Kidney (tissue), 14 donors: ENCODE data around the gene PSMC4. TPM values are rescaled to one million over a fixed set of nuclear protein-coding genes. Genes with fewer than 3 reads are reported as not detected.
"Not testable (repeated sequence)": the region's sequence is repeated elsewhere in the genome, so short reads cannot be mapped to it uniquely, and the experiment has no call there.

Experiments used
- DNase-seq, 5 donors: peaks; one replicate each; pipeline ENCODE4 v3.0.0-alpha.2; 2013 to 2020
- FAIRE-seq: peaks from 2 replicates; lab custom pipeline; 2012; peaks lifted over from hg19 to GRCh38; lab: Jason Lieb, UNC
- H3K27ac ChIP-seq, 2 donors: one replicate each; pipeline ENCODE4 v1.7.0; 2013; ENCODE audit warnings: low read depth in 2 of 2, low read length in 2 of 2, inconsistent platforms in 1 of 2
- H3K27me3 ChIP-seq: one replicate; pipeline ENCODE4 v1.7.1; 2013; ENCODE audit warnings: low read length, inconsistent platforms; ENCODE audit not compliant: control insufficient read depth, insufficient read depth
- H3K36me3 ChIP-seq, 3 donors: one replicate each; pipeline versions ENCODE4 v1.7.0 to v1.7.1; 2013; ENCODE audit warnings: low read length in 3 of 3, control low read depth in 1 of 3, inconsistent platforms in 1 of 3; ENCODE audit not compliant: insufficient read depth in 3 of 3, control insufficient read depth in 2 of 3
- H3K4me1 ChIP-seq, 3 donors: one replicate each; pipeline versions ENCODE4 v1.7.0 to v1.7.1; 2013; ENCODE audit warnings: low read length in 3 of 3, inconsistent platforms in 1 of 3, low read depth in 1 of 3; ENCODE audit not compliant: control insufficient read depth in 2 of 3, insufficient read depth in 2 of 3
- H3K4me3 ChIP-seq, 3 donors: one replicate each; pipeline versions ENCODE4 v1.7.0 to v1.8.1; 2013; ENCODE audit warnings: low read length in 3 of 3, control low read depth in 1 of 3, inconsistent platforms in 1 of 3
- H3K9ac ChIP-seq, 3 donors: one replicate each; pipeline versions ENCODE4 v1.7.0 to v1.7.1; 2013; ENCODE audit warnings: low read length in 3 of 3, control low read depth in 1 of 3, inconsistent platforms in 1 of 3
- H3K9me3 ChIP-seq, 3 donors: one replicate each; pipeline versions ENCODE4 v1.7.0 to v1.7.1; 2013; ENCODE audit warnings: low read length in 3 of 3, control low read depth in 1 of 3, inconsistent platforms in 1 of 3; ENCODE audit not compliant: control insufficient read depth in 2 of 3, insufficient read depth in 1 of 3
- CTCF ChIP-seq: IDR thresholded peaks from 3 replicates; pipeline ENCODE4 v1.5.1; 2012; ENCODE audit warnings: mild to moderate bottlenecking, moderate library complexity, borderline replicate concordance; ENCODE audit not compliant: insufficient read depth; ENCODE audit errors: extremely low read depth
- intact Hi-C: fragments of 100-400 bp; cut with DNase I; formaldehyde crosslinking; loops from one replicate; pipeline ENCODE4 v1.11.1; 2022
- polyA plus RNA-seq: library from polyadenylated mRNA; stranded (reverse); fragments of 350-450 nt; fragmentation: Illumina TruSeq; extraction: RNeasy Lipid Tissue Mini Kit (QIAGEN cat#74804); gene quantifications from one replicate; pipeline ENCODE4 v1.2.3, GENCODE V29; 2014; ENCODE audit warnings: low read depth, low replicate concordance; ENCODE audit not compliant: insufficient read depth
- total RNA-seq: library from RNA; stranded (reverse); fragmentation: NEBNext Ultra II Directional; extraction: Animal tissue kit (Norgen Biotek cat#: 25700); gene quantifications from one replicate; pipeline ENCODE4 v1.2.1, GENCODE V29; 2021
- donor health status: control.
- donor health status: control.
- donor health status: control.
- donor health status: control.
- donor health status: control.
- donor health status: DM: yes; HTN: yes; CAD: no.
- donor health status: Normal renal cell carcinoma (clear cell type).

PSMC4 gene
- total and polyA plus RNA-seq, 2 donors from 2014 or later: 84.7 to 113 TPM

DNA sequence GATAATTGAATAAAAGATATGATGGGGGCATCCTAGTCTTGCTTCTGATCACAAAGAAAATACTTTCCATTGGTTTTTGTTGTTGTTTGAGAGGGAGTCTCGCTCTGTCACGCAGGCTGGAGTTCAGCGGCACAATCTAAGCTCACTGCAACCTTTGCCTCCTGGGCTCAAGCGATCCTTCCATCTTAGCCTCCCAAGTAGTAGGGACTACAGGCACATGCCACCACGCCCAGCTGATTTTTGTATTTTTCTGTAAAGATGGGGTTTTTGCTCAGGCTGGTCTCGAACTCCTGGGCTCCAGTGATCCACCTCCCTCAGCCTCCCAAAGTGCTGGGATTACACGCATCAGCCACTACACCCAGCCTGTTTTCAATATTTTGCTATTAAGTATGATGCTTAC lies 17.1 kb upstream of the PSMC4 start:
- no peaks in the 10 kb centered on the region for H3K9me3 ChIP-seq
- TF ChIP-seq CTCF: no peak
- H3K27me3 ChIP-seq: no peaks in the 10 kb centered on the region
- intact Hi-C loops: no loop called here
- no peak for FAIRE-seq
- no peak overlapping the region for H3K9ac ChIP-seq
- H3K4me1 ChIP-seq: no peaks in the 10 kb centered on the region
- no peak overlapping the region for H3K4me3 ChIP-seq
- no peak overlapping the region for H3K27ac ChIP-seq
- no peak for DNase-seq
- H3K36me3 ChIP-seq: no peaks in the 10 kb centered on the region

DNA sequence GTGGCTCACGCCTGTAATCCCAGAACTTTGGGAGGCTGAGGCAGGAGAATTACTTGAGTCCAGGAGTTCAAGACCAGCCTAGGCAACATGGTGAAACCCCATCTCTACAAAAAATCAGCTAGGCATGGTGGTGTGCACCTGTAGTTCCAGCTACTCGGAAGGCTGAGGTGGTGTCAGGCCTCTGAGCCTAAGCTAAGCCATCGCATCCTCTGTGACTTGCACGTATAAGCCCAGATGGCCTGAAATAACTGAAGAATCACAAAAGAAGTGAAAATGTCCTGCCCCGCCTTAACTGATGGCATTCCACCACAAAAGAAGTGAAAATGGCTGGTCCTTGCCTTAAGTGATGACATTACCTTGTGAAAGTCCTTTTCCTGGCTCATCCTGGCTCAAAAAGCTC lies 13.1 kb upstream of the PSMC4 start:
- intact Hi-C loops, H3K4me3 ChIP-seq, H3K9me3 ChIP-seq, DNase-seq, H3K27ac ChIP-seq, H3K9ac ChIP-seq, H3K27me3 ChIP-seq, H3K4me1 ChIP-seq, H3K36me3 ChIP-seq, FAIRE-seq: not testable (repeated sequence)

GRCh38 chr19:39958942-39959341 lies 12.0 kb upstream of the PSMC4 start:
- not testable (repeated sequence) for FAIRE-seq, H3K4me3 ChIP-seq

GRCh38 chr19:39959407-39959806 lies 11.6 kb upstream of the PSMC4 start:
- H3K9ac ChIP-seq, H3K27me3 ChIP-seq, H3K9me3 ChIP-seq, H3K27ac ChIP-seq, DNase-seq, intact Hi-C loops, H3K4me1 ChIP-seq, H3K4me3 ChIP-seq, H3K36me3 ChIP-seq, FAIRE-seq: not testable (repeated sequence)

More at GRCh38 chr19:39958942-39959341, 12.0 kb upstream of the PSMC4 start:
- H3K4me1 ChIP-seq, H3K9me3 ChIP-seq, H3K36me3 ChIP-seq, intact Hi-C loops, H3K27ac ChIP-seq, H3K9ac ChIP-seq, DNase-seq, H3K27me3 ChIP-seq: not testable (repeated sequence)

GRCh38 chr19:39963898-39964297 lies 7.1 kb upstream of the PSMC4 start:
- no peak for DNase-seq
- no peak overlapping the region for H3K27ac ChIP-seq
- no peak overlapping the region for H3K4me3 ChIP-seq
- no peak overlapping the region for H3K9ac ChIP-seq
- H3K4me1 ChIP-seq: no peaks in the 10 kb centered on the region
- H3K27me3 ChIP-seq: no peaks in the 10 kb centered on the region
- intact Hi-C loops: no loop called here
- no peak for TF ChIP-seq CTCF
- no peak for FAIRE-seq
- no peaks in the 10 kb centered on the region for H3K9me3 ChIP-seq
- no peaks in the 10 kb centered on the region for H3K36me3 ChIP-seq
